NCI-H146 treated with DMSO at 0.1 percent for 48 hours (cell line): ENCODE measurements around the gene RASSF8.

ENCODE experiments used
- DNase-seq: peaks from one replicate; lab custom pipeline; 2025; ENCODE audit not compliant: unreplicated experiment; lab: John Stamatoyannopoulos, UW

The RASSF8 gene

DNA sequence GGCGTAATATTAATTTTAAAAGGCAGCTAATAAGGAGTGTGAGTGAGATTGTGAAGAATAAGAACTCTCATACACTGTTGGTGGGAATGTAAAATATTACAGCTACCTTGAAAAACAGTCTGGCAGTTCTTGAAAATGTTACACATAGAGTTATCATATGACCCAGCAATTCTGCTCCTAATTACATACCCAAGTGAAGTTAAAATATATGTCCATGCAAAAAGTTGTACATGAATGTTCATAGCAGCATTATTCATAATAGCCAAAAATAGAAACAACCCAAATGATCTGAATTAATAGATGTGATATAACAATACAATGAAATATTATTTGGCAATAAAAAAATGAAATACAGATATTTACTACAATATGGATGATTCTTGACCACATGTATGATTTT, 68.2 kb downstream of the RASSF8 start:
- no peak for DNase-seq

DNA sequence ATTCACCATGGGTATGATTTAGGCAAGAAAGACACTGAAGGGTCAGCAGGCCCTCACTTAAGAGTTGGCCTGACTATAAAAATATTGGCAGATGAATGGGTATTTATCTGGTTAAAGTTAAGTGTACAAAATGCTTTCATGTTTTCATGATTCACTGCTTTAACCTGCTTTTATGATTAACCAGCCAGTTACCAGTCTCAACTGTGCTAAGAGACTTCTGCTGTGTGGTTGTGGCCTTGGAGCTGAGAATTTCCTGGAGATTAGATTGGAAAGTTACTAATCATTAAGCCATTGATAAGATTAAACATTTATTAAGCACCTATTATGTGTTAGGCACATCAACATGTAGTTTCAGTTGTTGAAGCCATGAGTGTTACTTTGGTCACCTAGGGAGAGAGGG, 68.9 kb downstream of the RASSF8 start:
- DNase-seq, result no peak

DNA sequence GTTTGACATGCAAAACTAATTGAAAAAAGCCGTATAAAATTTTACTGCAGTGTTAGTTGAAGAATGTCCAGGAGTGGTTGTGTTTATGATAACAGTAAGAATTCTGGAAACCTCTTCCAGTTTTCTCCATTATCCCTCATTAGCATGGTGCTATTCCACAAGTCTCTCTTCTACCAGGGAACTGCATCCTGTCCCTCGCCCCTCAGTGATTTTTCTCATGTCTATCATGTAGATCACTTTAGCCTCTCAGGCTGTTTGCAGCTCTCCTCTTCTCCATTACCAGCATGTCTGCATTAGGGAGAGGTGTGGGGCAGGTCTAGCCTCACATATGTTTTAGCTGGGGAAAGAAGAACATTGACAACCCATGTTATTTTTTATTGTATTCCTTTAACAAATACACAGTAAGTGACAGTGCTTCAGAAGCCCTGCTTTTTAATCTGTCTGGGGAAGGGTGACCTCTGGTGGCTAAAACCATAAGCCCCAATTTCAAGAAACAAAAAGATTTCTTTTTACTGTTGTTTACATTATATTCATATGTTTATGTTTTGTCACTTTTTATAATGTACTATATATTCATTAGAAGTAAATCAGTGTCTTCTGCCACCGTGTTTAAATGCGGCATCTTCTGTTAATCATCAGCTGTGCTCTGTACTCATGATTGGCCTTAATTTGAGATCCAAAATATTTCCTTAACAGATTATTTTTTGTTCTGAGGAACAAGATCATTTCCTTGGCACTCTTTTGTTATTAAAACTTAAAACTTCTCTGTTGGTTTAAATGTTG, 70.7 kb downstream of the RASSF8 start:
- DNase-seq, result no peak

DNA sequence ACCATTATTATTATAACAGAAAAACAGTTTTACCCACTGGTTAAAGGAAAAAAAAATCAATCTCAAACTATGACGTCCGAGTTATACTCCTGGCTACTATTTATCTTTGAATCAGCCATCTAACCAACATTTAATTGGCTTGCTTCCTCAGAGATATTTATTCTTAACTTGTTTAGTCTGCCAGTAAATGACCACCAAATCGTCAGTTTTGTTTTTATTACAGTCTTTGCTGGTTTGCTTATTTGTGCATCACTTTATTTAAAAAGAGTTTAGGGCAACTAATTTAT, 71.2 kb downstream of the RASSF8 start:
- DNase-seq, result no peak

DNA sequence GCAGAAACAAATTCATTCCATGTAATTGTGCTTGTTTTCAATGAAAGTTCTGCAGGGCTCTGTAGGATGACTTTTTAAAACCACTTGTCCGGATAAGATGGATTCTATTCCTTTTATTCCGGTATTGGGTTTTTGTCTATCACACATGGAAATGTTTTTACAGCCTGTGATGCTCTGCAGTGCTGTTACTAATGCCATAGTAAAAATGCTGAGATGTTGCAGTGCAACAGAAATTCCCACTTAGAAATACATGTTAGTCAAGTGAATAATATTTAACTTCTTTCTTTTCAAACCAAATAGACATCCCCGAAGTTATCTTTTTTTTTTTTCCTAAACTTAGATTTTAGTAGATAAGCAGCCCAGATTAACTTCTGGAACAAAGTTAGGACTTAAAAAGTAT, 71.9 kb downstream of the RASSF8 start:
- DNase-seq, result no peak

DNA sequence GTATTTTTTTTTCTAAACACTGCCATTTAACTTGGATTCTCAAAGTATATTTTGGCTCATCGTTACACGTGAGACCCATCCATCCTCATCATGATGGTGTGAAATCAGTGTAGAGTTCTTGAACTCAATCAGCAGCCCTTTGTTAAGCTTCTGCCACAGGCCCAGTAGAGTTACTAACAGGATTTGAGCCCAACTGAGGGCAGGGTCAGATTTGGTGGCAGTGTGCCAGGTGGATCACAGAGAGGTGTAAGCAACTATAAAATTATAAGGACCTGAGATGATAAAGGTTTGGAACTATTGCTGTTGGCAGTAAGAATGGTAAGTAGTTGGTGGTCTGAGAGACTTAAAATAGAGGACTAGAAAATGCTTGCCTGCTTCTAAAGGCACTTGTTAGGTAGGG, 72.8 kb downstream of the RASSF8 start:
- DNase-seq, result no peak

DNA sequence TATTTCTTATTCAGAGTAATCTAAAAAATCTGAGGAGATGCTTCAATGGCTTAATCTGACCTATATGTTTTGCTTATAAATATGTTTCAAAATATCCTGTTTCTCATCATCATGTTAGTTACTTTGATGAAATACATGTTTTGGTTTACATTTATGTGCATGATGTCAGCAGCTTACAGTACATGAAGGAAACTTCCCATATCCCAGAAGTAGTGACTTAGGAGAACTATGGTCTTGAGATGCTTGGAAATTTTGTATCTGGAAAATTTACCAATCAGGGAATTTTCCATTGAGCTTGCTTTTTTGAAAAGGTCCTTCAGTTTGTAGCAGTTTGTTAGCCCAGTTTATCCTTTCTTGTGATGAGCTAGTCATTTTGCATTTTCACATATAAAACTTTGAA, 73.3 kb downstream of the RASSF8 start:
- DNase-seq, result no peak

DNA sequence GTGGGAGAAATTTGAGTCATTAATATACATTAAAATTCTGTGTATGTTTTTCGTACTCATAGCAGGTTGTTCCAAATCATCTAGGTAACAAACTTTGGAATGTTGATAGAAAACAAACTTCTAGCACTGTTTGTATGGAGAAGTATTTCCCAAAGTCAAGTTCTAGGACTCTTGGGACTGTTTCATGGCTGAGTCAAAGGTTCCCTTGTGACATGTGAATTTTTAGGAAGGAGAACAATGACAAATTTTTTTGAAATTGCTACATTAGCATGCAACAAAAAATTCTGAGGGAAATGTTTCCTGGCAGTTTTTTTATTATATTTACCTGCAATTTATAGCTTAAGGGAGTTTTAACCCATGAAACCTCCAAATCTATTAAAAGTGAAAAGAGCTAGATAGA, 73.8 kb downstream of the RASSF8 start:
- DNase-seq, result no peak

DNA sequence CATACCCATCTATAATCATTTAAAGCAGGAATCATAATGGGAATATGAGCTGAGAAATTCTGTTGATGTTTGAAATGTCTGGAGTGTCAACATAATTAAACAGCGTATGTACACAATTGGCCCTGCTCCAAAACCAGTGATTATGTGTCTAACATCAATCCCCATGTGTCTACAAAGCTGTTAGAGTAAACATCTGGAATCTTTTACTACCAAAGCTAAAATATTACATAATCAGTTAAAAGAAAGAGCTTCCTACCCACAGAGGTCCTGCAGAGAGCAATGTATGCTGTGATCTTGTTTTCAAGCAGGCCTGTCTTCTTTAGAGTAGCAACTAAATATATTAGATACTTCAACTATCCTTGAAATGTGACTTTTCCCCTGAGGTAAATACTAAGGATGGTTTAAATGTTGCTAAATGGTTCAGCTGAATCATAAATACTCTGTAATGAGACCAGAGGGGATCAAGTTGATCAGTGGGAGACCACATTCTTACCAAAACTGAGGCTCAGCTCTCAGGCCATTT, 74.3 kb downstream of the RASSF8 start:
- DNase-seq, result no peak

DNA sequence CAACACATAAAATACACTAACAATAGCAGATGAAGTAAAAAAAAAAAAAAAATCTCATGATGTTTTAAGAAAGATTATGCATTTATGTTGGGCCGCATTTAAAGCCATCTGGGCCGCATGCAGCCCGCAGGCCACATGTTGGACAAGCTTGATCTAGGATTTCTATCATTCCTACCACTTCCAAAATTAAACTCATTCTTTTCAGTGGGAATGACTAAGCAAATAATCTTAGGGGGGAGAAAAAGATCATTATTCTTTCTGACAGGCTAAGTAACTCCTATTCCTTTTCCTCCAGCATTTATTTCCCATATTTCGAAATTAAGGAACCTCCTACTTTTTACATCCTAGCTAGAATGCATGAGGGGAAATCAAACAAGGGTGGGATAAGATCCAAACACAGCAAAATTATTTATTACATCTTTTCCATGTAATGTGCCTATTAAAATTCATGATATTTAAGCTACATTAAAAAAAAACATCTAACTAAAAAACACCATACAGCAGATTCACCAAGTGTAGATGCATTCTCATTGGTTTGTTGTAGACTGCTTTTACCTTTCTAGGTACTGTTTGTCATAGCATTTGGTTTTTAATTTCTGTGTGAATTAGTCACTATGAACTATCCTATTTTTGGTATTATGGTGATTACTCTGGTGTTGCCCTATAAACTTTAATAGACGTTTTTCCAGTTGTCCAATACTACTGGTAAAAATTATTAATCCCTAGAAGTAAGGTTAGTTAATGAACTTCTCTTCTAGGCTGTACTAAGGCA, 76.1 kb downstream of the RASSF8 start:
- DNase-seq, result no peak

DNA sequence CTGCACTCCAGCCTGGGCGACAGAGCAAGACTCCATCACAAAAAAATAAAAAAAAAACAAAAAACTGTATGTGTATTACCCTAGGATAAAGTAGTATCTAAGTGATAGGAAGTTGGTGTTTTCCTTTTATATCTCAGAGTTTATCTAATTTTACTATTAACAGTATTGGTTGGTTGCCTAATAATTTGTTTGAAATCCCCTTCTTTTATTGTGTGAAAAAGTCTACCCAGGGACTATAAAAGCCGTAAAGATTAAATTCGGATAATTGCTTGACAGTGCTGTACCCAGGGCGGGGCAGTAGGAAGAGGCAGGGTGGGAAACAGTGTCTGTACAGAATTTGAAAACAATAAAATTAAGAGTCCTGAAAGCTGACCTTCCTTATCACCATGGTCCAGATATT, 78.4 kb downstream of the RASSF8 start:
- DNase-seq, result no peak

DNA sequence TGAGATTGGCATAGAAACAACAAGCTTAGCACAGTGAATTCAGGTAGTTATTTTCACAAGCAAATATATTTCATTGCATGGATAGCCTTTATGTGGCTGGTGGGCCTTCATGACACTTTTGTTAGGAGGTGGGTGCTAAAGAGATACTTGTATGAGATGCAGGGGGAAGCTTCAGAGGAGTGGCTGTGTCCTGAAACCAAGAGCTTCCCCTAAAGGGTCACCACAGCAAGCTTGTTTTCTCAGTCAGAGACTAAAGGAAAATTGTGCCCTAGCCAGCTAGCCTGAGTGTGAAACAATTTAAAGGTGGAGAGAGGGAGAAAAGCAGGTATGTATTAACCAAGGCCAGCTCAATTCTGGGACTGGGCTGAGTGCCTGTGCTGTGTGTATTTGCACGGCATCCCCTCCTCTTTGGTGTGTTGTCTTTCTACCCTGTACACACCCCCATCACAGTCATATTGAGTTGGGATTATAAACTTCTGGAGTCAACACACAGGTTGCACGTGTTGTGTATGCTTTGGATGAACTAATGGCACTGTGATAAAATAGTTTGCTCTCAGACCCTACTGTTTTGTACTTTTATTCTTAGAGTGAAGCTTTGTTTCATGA, 79.2 kb downstream of the RASSF8 start:
- no peak for DNase-seq

DNA sequence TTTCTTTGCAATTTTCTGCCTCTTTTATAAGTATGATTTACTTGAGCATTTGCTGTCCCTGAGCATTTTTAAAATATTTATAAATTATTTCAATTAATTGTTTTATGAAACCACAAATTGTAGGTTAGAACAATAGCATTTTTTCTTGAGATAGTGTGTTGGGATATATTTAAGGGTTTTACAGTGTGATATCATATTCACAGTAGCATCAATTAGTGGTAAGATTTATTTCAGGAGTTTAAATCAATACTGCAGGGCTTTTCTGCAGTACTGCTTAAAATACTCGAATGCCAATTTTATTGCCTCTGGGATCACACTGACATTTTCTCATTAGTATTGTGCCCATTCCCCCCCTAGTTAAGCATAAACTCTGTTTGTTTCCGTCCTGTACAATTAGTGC, 84.2 kb downstream of the RASSF8 start:
- DNase-seq, result no peak

DNA sequence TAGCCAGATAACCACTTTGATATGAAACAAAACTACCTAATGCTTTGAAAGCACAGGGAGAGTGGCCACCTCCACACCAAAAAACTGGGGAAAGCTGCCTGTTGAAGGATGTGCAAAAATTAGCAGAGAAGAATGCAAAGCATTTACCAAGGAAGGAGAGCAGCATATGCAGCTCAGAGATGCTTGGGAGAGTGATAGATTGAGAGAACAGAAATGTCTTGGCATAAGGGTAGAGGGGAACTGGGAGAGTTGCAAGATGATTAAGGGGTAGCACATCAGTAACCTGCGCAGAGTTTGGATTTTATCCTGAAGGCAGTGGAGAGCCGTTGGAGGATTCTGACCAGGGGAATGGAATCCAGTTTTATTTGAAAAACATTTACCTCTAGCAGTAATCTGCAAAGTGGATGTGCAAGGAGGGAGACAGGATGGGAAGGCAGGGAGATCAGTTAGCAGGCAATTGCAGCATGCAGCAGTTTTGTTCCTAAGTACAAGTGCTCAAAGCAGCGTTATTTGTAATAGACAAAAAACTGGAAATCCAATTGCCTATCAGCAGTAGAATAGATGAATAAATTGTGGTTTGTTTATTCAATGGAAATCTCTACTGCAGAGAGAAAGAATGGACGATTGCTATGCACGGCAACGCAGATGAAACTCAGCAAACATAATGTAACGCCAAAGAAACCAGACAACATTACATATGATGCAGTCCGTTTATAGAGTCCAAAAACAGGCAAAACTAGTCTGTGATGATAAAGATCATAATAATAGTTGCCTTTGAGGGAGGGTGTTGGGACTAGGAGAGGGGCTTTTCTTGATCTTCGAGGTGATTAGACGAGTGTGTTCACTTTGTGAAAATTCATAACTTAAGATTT, 84.9 kb downstream of the RASSF8 start:
- no peak for DNase-seq

DNA sequence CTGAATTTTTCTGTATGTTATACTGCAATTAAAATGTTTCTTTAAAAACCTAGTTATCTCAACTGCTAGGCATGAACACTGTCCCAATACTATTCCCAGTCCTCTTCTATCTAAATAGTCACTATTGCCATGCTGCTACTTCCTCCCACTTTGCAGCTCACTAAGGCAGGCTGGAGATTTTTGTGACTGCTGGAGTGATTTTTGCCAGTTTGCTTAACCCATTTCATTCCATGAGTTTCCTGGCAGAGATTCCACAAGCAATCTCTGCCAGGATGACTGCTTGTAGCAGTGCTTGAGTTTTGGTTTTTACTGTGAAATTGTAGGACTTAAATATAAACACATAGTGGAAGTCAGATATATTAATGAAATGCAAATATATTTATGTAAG, 85.5 kb downstream of the RASSF8 start:
- no peak for DNase-seq

DNA sequence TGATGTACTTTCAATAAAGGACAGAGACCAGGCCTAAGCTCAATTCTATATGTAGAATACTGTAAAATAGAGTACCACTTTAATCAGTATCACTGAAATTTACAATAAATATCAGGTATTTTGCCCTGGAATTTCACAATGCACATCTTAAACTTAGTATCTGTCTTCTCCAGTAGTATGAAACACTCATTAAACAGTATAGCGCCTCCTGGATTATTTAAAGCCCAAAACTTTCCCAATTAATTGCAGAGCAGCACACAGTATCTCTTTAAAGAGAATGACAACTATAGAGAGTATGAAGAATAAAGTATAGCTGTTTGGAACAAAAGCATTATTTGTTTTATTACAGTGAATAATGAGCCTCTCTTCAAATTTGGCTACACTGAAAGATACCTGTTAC, 86.1 kb downstream of the RASSF8 start:
- no peak for DNase-seq

DNA sequence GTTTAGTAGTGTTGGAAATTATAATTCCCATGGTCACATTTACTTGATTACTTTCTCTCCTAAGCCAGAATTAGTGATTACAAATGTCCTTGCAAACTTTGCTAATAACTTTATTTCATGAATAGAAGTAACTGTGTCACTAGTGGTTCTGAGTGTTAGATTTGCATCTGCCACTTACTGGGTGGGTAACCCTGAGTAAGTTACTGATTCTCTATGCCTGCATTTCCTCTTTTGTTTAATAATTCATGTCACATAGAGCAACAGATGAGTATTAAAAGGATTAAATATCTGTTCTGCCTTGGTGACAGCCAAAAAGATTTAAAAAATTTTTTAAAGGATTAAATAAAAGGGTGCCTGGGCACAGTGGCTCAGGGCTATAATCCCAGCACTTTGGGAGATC, 87.7 kb downstream of the RASSF8 start:
- no peak for DNase-seq

DNA sequence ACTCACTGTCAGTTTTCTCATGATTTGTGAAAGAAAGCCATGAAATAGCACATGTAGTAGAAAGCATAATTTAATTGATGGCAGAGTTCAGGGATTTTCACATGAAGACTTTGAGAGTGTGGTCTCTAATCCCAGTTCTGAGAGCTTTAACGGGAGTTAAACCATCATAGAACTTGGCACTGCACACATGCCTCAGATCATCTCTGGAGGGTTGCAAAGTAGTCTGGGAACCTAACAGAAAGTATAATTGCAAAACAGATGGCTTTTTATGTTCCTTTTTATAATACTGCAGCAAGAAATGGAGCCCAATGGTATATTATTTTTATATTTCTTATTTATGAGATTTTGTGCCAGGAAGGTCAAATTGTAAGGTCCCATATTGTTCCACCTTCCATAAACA, 88.4 kb downstream of the RASSF8 start:
- DNase-seq, result no peak

DNA sequence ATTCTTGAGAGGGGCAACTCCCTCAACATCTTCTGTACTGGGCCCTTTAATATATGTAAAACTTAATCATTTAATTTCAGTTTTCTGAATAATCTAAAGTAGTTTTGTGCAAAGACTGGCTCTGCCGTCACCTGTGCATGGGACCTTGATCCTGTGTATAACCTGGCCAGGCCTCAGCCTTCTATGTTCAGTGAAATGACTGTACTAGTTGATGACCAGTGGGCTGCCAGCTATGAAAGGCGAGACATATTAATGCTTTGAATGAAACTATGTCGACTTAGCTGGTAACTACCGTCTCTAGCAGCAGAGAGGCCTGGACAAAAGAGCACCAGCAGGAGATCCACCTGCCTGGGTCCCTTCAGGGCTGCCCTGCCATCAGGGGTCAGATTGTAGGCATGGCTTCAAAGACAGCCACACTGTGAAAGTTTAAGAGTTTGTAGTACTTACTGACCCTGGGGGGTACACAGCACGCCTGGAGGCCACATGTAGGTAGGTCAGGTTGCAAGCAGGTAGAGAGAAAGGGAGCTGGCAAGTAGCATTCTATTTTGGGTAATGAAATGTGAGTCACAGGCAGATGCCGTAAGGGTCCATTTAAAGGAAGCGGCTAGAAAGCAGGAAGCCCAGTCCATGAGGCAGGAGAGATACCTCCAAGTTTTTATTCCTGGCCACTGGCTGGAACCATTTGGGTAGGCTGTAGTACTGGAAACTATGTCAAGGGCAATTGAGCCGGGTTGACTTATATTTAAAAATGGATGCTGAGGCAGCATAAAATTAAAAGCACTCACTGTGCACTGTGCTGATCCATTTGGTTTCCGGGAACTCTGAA, 89.1 kb downstream of the RASSF8 start:
- no peak for DNase-seq

DNA sequence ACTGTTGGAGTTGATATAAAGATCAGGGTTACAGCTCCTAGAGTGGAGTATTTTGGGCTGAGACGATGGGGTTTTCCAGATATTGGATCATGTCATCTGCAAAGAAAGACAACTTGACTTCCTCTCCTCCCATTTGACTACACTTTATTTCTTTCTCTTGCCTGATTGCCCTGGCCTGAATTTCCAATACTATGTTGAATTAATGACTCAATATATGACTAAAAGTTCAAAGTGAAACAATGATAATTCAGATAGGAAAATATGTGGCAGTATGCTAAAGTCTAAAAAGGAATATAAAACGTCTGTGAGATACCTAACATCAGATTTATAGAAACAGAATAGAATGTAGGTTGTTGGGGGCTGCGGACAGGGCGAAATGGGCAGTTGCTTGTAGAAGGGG, 94.2 kb downstream of the RASSF8 start:
- DNase-seq, result no peak
